Bronchial epithelial cell (primary cell): Measurements from ENCODE around the gene FCHSD1. TPM values are rescaled to one million over a fixed set of nuclear protein-coding genes. Genes with fewer than 3 reads are reported as not detected.

Experiments used
- DNase-seq: peaks from one replicate; pipeline ENCODE4 v3.0.0-alpha.2; 2010; ENCODE audit warnings: low read depth
- FAIRE-seq: peaks from 2 replicates; lab custom pipeline; 2011; peaks lifted over from hg19 to GRCh38; lab: Jason Lieb, UNC
- H3K27me3 ChIP-seq: 2 replicates; pipeline ENCODE4 v1.5.1; 2011; ENCODE audit warnings: low read length; ENCODE audit not compliant: control insufficient read depth, insufficient read depth
- H3K36me3 ChIP-seq: 2 replicates; pipeline ENCODE4 v1.5.1; 2011; ENCODE audit warnings: low read length; ENCODE audit not compliant: control insufficient read depth, insufficient read depth
- H3K4me3 ChIP-seq: 2 replicates; pipeline ENCODE4 v1.5.1; 2011; ENCODE audit warnings: mild to moderate bottlenecking, low read depth, low read length, control low read depth
- CTCF ChIP-seq: IDR thresholded peaks from 2 replicates; pipeline ENCODE4 v1.5.1; 2011; ENCODE audit warnings: mild to moderate bottlenecking, moderate library complexity, low read length, control low read depth, inconsistent platforms; ENCODE audit not compliant: insufficient read depth, severe bottlenecking
- total RNA-seq: library from RNA; depleted of rRNA; stranded (reverse); fragments of >200 nt; gene quantifications from 2 replicates; pipeline ENCODE4 v1.2.1, GENCODE V29; 2014

FCHSD1 gene
- total RNA-seq, 1 donor from 2014 or later, result 14.2 TPM

- FAIRE-seq (no peak), DNase-seq (no peak)
- Histone ChIP-seq H3K27me3 (no peaks in the 10 kb centered on the region), H3K36me3 (peaks cover 3% of the 10 kb centered on the region), H3K4me3 (no peak overlapping the region)
- TF ChIP-seq CTCF, result no peak
These were observed 11.7 kb downstream of the FCHSD1 start for GRCh38 chr5:141639357-141640050.

- no peaks in the 10 kb centered on the region for H3K27me3 ChIP-seq
- H3K36me3 ChIP-seq, result peaks cover 3% of the 10 kb centered on the region
- no peak for DNase-seq
- TF ChIP-seq CTCF, result no peak
- FAIRE-seq, result no peak
- H3K4me3 ChIP-seq, result no peak overlapping the region
These were observed 12.4 kb downstream of the FCHSD1 start for GRCh38 chr5:141638771-141639170.

GRCh38 chr5:141637767-141638419 is 13.3 kb downstream of the FCHSD1 start:
- H3K27me3 ChIP-seq, result no peaks in the 10 kb centered on the region
- H3K36me3 ChIP-seq, result peaks cover 3% of the 10 kb centered on the region
- TF ChIP-seq CTCF, result peak; percentile 32
- FAIRE-seq (no peak), DNase-seq (peak; percentile 21)
- peak overlapping the region; percentile 96 for H3K4me3 ChIP-seq

- FAIRE-seq (no peak), DNase-seq (no peak)
- peaks cover 3% of the 10 kb centered on the region for H3K36me3 ChIP-seq
- H3K27me3 ChIP-seq, result no peaks in the 10 kb centered on the region
- peak overlapping the region; percentile 96 for H3K4me3 ChIP-seq
- TF ChIP-seq CTCF, result no peak
These were observed 14.0 kb downstream of the FCHSD1 start for GRCh38 chr5:141637123-141637766.

- TF ChIP-seq CTCF, result no peak
- Histone ChIP-seq H3K36me3 (peaks cover 3% of the 10 kb centered on the region), H3K27me3 (no peaks in the 10 kb centered on the region), H3K4me3 (peak within 1 kb of the TSS; percentile 96)
- FAIRE-seq (no peak), DNase-seq (peak; percentile 83)
These were observed 14.7 kb downstream of the FCHSD1 start, which contains the start of the genes HDAC3 and RELL2 for GRCh38 chr5:141636413-141637122. HDAC3 (minus strand) TSS chr5:141636849; CDS start chr5:141636790, 59 bp downstream. RELL2 (plus strand) TSS chr5:141636997; CDS start chr5:141638226, 1,229 bp downstream.
